Neural cell (in vitro differentiated cells): ENCODE measurements around the gene TOR1A. TPM values are rescaled to one million over a fixed set of nuclear protein-coding genes. Genes with fewer than 3 reads are reported as not detected.

Experiments used
- H2AFZ ChIP-seq: fragments of 200-600, 300-800 bp; sonication (generic), shearing (Covaris generic); 2 replicates; pipeline ENCODE4 v1.6.0; 2014; ENCODE audit warnings: low read depth, mild to moderate bottlenecking, antibody characterized with exemption, low read length, moderate library complexity
- H3F3A ChIP-seq: fragments of 200-600 bp; shearing (Covaris generic); 2 replicates; pipeline ENCODE4 v1.6.1; 2016; ENCODE audit warnings: mild to moderate bottlenecking, moderate library complexity, mixed read lengths, antibody characterized with exemption, low read length; ENCODE audit not compliant: insufficient read depth, poor library complexity, severe bottlenecking
- H3K27ac ChIP-seq: fragments of 200-600, 300-800 bp; sonication (generic), shearing (Covaris generic); 2 replicates; pipeline ENCODE4 v1.5.1; 2014; ENCODE audit warnings: mild to moderate bottlenecking, low read length, moderate library complexity
- H3K27me3 ChIP-seq: fragments of 300-800, 200-600 bp; sonication (generic), shearing (Covaris generic); 2 replicates; pipeline ENCODE4 v1.6.0; 2014; ENCODE audit warnings: mild to moderate bottlenecking, low read depth, low read length, moderate library complexity; ENCODE audit not compliant: insufficient read depth
- H3K36me3 ChIP-seq: fragments of 300-800, 200-600 bp; sonication (generic), shearing (Covaris generic); 2 replicates; pipeline ENCODE4 v1.5.1; 2014; ENCODE audit warnings: mild to moderate bottlenecking, antibody characterized with exemption, low read length, moderate library complexity; ENCODE audit not compliant: insufficient read depth
- H3K4me2 ChIP-seq: fragments of 300-800, 200-600 bp; sonication (generic), shearing (Covaris generic); 2 replicates; pipeline ENCODE4 v1.6.0; 2014; ENCODE audit warnings: mild to moderate bottlenecking, low read length
- H3K4me3 ChIP-seq: fragments of 300-800, 200-600 bp; sonication (generic), shearing (Covaris generic); 2 replicates; pipeline ENCODE4 v1.5.1; 2014; ENCODE audit warnings: mild to moderate bottlenecking, low read length, moderate library complexity
- H3K79me2 ChIP-seq: fragments of 200-600 bp; shearing (Covaris generic); replicated peaks from 2 replicates; pipeline ENCODE4 v1.6.0; 2014; ENCODE audit warnings: mild to moderate bottlenecking, low read length, moderate library complexity; ENCODE audit not compliant: insufficient read depth
- H3K9ac ChIP-seq: fragments of 300-800, 200-600 bp; sonication (generic), shearing (Covaris generic); 2 replicates; pipeline ENCODE4 v1.6.1; 2016; ENCODE audit warnings: mild to moderate bottlenecking, low read length, mixed read lengths
- H3K9me2 ChIP-seq: fragments of 200-600 bp; shearing (Covaris generic); 2 replicates; pipeline ENCODE4 v1.6.1; 2016; ENCODE audit warnings: mild to moderate bottlenecking, low read length, mixed read lengths; ENCODE audit not compliant: insufficient read depth
- H3K9me3 ChIP-seq: fragments of 200-600, 300-800 bp; sonication (generic), shearing (Covaris generic); 2 replicates; pipeline ENCODE4 v1.6.1; 2016; ENCODE audit warnings: mild to moderate bottlenecking, mixed run types, low read length, moderate library complexity, mixed read lengths
- H4K20me1 ChIP-seq: fragments of 200-600 bp; shearing (Covaris generic); 2 replicates; pipeline ENCODE4 v1.6.1; 2016; ENCODE audit warnings: mild to moderate bottlenecking, mixed run types; ENCODE audit not compliant: insufficient read depth
- CTCF ChIP-seq: fragments of 450-650 bp; IDR thresholded peaks from 2 replicates; pipeline ENCODE4 v1.5.1; 2014; ENCODE audit warnings: antibody characterized with exemption, mild to moderate bottlenecking, moderate library complexity; ENCODE audit not compliant: poor library complexity, severe bottlenecking
- EP300 ChIP-seq: fragments of 450-650 bp; conservative IDR thresholded peaks from 2 replicates; pipeline ENCODE4 v1.6.1; 2014; ENCODE audit warnings: antibody characterized with exemption, mild to moderate bottlenecking, moderate library complexity; ENCODE audit not compliant: poor library complexity, severe bottlenecking
- EZH2 ChIP-seq: fragments of 200-600, 300-800 bp; shearing (Covaris generic), sonication (generic); IDR thresholded peaks from 2 replicates; pipeline ENCODE4 v1.6.1; 2014; ENCODE audit warnings: antibody characterized with exemption, low read length, borderline replicate concordance, mild to moderate bottlenecking; ENCODE audit not compliant: insufficient read depth, poor library complexity, severe bottlenecking
- MXI1 ChIP-seq: fragments of 450-650 bp; conservative IDR thresholded peaks from 2 replicates; pipeline ENCODE4 v1.6.1; 2014; ENCODE audit warnings: antibody characterized with exemption, mild to moderate bottlenecking; ENCODE audit not compliant: poor library complexity, severe bottlenecking
- POLR2AphosphoS5 ChIP-seq: IDR thresholded peaks from 2 replicates; pipeline ENCODE4 v1.6.1; 2012
- RAD21 ChIP-seq: fragments of 450-650 bp; conservative IDR thresholded peaks from 2 replicates; pipeline ENCODE4 v1.6.1; 2014; ENCODE audit warnings: antibody characterized with exemption, mild to moderate bottlenecking, moderate library complexity
- REST ChIP-seq: IDR thresholded peaks from 2 replicates; pipeline ENCODE4 v1.6.1; 2012; ENCODE audit warnings: borderline replicate concordance
- SMC3 ChIP-seq: fragments of 450-650 bp; conservative IDR thresholded peaks from 2 replicates; pipeline ENCODE4 v1.6.1; 2014; ENCODE audit warnings: antibody characterized with exemption, mild to moderate bottlenecking, moderate library complexity; ENCODE audit not compliant: poor library complexity
- TAF1 ChIP-seq: IDR thresholded peaks from 2 replicates; pipeline ENCODE4 v1.6.1; 2012; ENCODE audit warnings: low read depth
- polyA plus RNA-seq: library from polyadenylated mRNA; depleted of rRNA; stranded (reverse); fragments of >200 nt; gene quantifications from 2 replicates; pipeline ENCODE4 v1.2.3, GENCODE V29; 2014

The TOR1A gene
- polyA plus RNA-seq, 1 donor from 2014 or later, result 56.3 TPM

- H3F3A ChIP-seq, result no peaks in the 10 kb centered on the region
- H3K36me3 ChIP-seq, result no peaks in the 10 kb centered on the region
- H4K20me1 ChIP-seq, result no peaks in the 10 kb centered on the region
- TF ChIP-seq TAF1 (no peak), POLR2AphosphoS5 (no peak), REST (no peak), RAD21 (no peak), EZH2 (no peak), SMC3 (no peak), CTCF (no peak), EP300 (no peak), MXI1 (no peak)
- no peak overlapping the region for H3K4me3 ChIP-seq
- H3K27me3 ChIP-seq, result no peaks in the 10 kb centered on the region
- no peak overlapping the region for H2AFZ ChIP-seq
- no peak overlapping the region for H3K9ac ChIP-seq
- no peaks in the 10 kb centered on the region for H3K9me2 ChIP-seq
- H3K9me3 ChIP-seq, result no peaks in the 10 kb centered on the region
- H3K79me2 ChIP-seq, result no peaks in the 10 kb centered on the region
- H3K4me2 ChIP-seq, result no peak overlapping the region
- no peak overlapping the region for H3K27ac ChIP-seq
Observed at GRCh38 chr9:129869585-129870501, 45.9 kb upstream of the TOR1A start.

GRCh38 chr9:129868872-129869486, 45.0 kb upstream of the TOR1A start:
- H3K4me2 ChIP-seq, result no peak overlapping the region
- H3K27me3 ChIP-seq, result no peaks in the 10 kb centered on the region
- no peaks in the 10 kb centered on the region for H3K79me2 ChIP-seq
- H3K9ac ChIP-seq, result no peak overlapping the region
- no peaks in the 10 kb centered on the region for H3K9me2 ChIP-seq
- no peaks in the 10 kb centered on the region for H3F3A ChIP-seq
- no peak overlapping the region for H3K27ac ChIP-seq
- no peaks in the 10 kb centered on the region for H3K9me3 ChIP-seq
- TF ChIP-seq EZH2, result no peak
- TF ChIP-seq POLR2AphosphoS5, result no peak
- TF ChIP-seq CTCF, result no peak
- TF ChIP-seq REST, result no peak
- no peak for TF ChIP-seq TAF1
- no peak for TF ChIP-seq EP300
- TF ChIP-seq MXI1, result no peak
- no peak for TF ChIP-seq RAD21
- no peak for TF ChIP-seq SMC3
- no peak overlapping the region for H3K4me3 ChIP-seq
- no peaks in the 10 kb centered on the region for H3K36me3 ChIP-seq
- H2AFZ ChIP-seq, result no peak overlapping the region
- no peaks in the 10 kb centered on the region for H4K20me1 ChIP-seq
